DND-41 (cell line): ENCODE measurements around the gene NGLY1.

Experiments used
- ATAC-seq: fragments of 200-7000 bp; cut with Tn5 transposase; 3 replicates; pipeline ENCODE4 v1.9.1; 2021; ENCODE audit warnings: low read depth; ENCODE audit not compliant: insufficient read depth
- DNase-seq: peaks from one replicate; pipeline ENCODE4 v3.0.0-alpha.2; 2020
- H2AFZ ChIP-seq: 2 replicates; pipeline ENCODE4 v1.6.0; 2012; ENCODE audit warnings: low read depth, low read length
- H3K27ac ChIP-seq: 2 replicates; pipeline ENCODE4 v1.5.1; 2012; ENCODE audit warnings: low read length, inconsistent platforms
- H3K27me3 ChIP-seq: fragments of 200-600 bp; sonication (generic); 2 replicates; pipeline ENCODE4 v1.6.0; 2012; ENCODE audit warnings: low read length, mild to moderate bottlenecking, inconsistent platforms; ENCODE audit not compliant: insufficient read depth, poor library complexity
- H3K36me3 ChIP-seq: 2 replicates; pipeline ENCODE4 v1.5.1; 2012; ENCODE audit warnings: low read length, inconsistent platforms; ENCODE audit not compliant: insufficient read depth
- H3K4me1 ChIP-seq: 2 replicates; pipeline ENCODE4 v1.5.1; 2012; ENCODE audit warnings: mild to moderate bottlenecking, low read length; ENCODE audit not compliant: insufficient read depth
- H3K4me2 ChIP-seq: 2 replicates; pipeline ENCODE4 v1.6.0; 2012; ENCODE audit warnings: mild to moderate bottlenecking, moderate library complexity, low read length, inconsistent platforms; ENCODE audit not compliant: insufficient read depth
- H3K4me3 ChIP-seq, 2 experiments: fragments of 200-600 bp in 1 of 2; shearing (Covaris generic) in 1 of 2; 2 replicates each; pipeline ENCODE4 v1.5.1; 2012 to 2016; ENCODE audit warnings: inconsistent platforms in 2 of 2, low read length in 2 of 2, mild to moderate bottlenecking in 2 of 2, low read depth in 1 of 2, moderate library complexity in 1 of 2
- H3K79me2 ChIP-seq: 2 replicates; pipeline ENCODE4 v1.6.0; 2012; ENCODE audit warnings: low read length, inconsistent platforms; ENCODE audit not compliant: insufficient read depth
- H3K9ac ChIP-seq: 2 replicates; pipeline ENCODE4 v1.6.0; 2012; ENCODE audit warnings: low read depth, mild to moderate bottlenecking, inconsistent platforms, low read length, moderate library complexity
- H3K9me3 ChIP-seq: 2 replicates; pipeline ENCODE4 v1.5.1; 2012; ENCODE audit warnings: low read length, moderate library complexity, mild to moderate bottlenecking, inconsistent platforms; ENCODE audit not compliant: insufficient read depth, severe bottlenecking
- H4K20me1 ChIP-seq: 2 replicates; pipeline ENCODE4 v1.6.0; 2012; ENCODE audit warnings: low read length; ENCODE audit not compliant: insufficient read depth
- EZH2 ChIP-seq: IDR thresholded peaks from 3 replicates; pipeline ENCODE4 v1.6.1; 2012; ENCODE audit warnings: borderline replicate concordance, low read depth, mild to moderate bottlenecking, moderate library complexity, low read length, inconsistent platforms; ENCODE audit not compliant: severe bottlenecking
- TF ChIP-seq, protein P1 (sequence below): IDR thresholded peaks from 2 replicates; pipeline ENCODE4 v1.5.1; 2012; ENCODE audit warnings: borderline replicate concordance, low read length, moderate library complexity, mild to moderate bottlenecking; ENCODE audit not compliant: poor library complexity, severe bottlenecking; ENCODE audit errors: extremely low read depth

Gene NGLY1

DNA sequence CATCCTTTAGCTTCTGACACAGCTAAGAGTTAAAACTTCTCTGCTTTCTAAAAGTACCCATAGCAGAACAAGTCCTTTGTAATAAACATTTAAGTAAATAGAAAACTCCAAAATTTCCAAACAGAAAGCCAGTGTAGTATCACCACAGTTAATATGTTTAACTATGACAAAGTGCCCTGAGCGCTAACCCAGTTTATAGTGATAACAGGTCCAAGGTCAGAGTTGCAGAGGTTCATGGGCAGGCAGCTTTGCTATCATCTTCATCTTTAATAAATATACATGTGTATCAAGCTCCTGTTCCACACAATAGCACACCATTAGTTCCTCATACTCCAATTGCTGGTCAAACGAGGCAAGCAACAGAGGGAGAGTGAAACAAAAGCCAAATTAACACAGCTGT, 106.1 kb downstream of the NGLY1 start:
- Histone ChIP-seq H3K9ac (no peak overlapping the region), H3K4me3 (no peak overlapping the region), H3K27ac (no peak overlapping the region), H3K4me1 (no peaks in the 10 kb centered on the region), H2AFZ (no peak overlapping the region), H3K4me2 (no peak overlapping the region), H3K79me2 (no peaks in the 10 kb centered on the region), H4K20me1 (no peaks in the 10 kb centered on the region), H3K27me3 (no peaks in the 10 kb centered on the region), H3K36me3 (peaks cover 4% of the 10 kb centered on the region; the same call in 1 of the 2 replicates), H3K9me3 (peaks cover 12% of the 10 kb centered on the region)
- DNase-seq (no peak), ATAC-seq (no peak)
- TF ChIP-seq EZH2, result no peak
- TF ChIP-seq, protein P1, sequence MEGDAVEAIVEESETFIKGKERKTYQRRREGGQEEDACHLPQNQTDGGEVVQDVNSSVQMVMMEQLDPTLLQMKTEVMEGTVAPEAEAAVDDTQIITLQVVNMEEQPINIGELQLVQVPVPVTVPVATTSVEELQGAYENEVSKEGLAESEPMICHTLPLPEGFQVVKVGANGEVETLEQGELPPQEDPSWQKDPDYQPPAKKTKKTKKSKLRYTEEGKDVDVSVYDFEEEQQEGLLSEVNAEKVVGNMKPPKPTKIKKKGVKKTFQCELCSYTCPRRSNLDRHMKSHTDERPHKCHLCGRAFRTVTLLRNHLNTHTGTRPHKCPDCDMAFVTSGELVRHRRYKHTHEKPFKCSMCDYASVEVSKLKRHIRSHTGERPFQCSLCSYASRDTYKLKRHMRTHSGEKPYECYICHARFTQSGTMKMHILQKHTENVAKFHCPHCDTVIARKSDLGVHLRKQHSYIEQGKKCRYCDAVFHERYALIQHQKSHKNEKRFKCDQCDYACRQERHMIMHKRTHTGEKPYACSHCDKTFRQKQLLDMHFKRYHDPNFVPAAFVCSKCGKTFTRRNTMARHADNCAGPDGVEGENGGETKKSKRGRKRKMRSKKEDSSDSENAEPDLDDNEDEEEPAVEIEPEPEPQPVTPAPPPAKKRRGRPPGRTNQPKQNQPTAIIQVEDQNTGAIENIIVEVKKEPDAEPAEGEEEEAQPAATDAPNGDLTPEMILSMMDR, result no peak

DNA sequence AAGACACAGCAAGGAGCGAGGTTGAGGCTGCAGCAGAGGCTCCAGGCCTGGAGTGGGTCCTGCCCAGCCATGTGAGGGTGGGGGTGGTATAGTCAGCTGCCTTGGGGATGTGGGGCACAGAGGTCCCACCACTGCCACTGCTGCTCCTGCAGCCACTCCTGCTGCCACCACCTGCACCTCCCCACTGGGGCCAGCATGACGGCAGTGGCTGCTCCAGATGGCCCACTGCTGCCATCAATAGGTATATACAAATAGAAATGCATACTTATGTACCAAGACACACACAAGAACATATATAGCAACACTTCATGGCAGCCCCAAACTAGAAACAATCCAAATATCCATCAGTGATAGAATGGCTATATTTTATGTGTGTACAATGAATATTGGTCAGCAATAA, 108.6 kb downstream of the NGLY1 start:
- Histone ChIP-seq H3K36me3 (peaks cover 4% of the 10 kb centered on the region; the same call in 1 of the 2 replicates), H2AFZ (no peak overlapping the region), H3K27ac (no peak overlapping the region), H3K4me2 (no peak overlapping the region), H3K79me2 (no peaks in the 10 kb centered on the region), H3K9me3 (peaks cover 12% of the 10 kb centered on the region), H3K27me3 (no peaks in the 10 kb centered on the region), H3K9ac (no peak overlapping the region), H3K4me1 (no peaks in the 10 kb centered on the region), H3K4me3 (no peak overlapping the region), H4K20me1 (no peaks in the 10 kb centered on the region)
- TF ChIP-seq, protein P1, result no peak
- TF ChIP-seq EZH2, result no peak
- ATAC-seq (no peak), DNase-seq (no peak)

GRCh38 chr3:25673738-25674298, 109.4 kb downstream of the NGLY1 start:
- no peak for TF ChIP-seq EZH2
- TF ChIP-seq, protein P1, result no peak
- Histone ChIP-seq H3K9ac (no peak overlapping the region), H4K20me1 (no peaks in the 10 kb centered on the region), H3K9me3 (peaks cover 12% of the 10 kb centered on the region), H3K4me1 (no peaks in the 10 kb centered on the region), H3K79me2 (no peaks in the 10 kb centered on the region), H2AFZ (no peak overlapping the region), H3K27ac (no peak overlapping the region), H3K4me3 (no peak overlapping the region), H3K4me2 (no peak overlapping the region), H3K27me3 (no peaks in the 10 kb centered on the region), H3K36me3 (peaks cover 4% of the 10 kb centered on the region; the same call in 1 of the 2 replicates)
- ATAC-seq (no peak), DNase-seq (no peak)
